RCC 7860 (cell line): ENCODE results near the gene EVC2.
"Not testable (repeated sequence)": the region's sequence is repeated elsewhere in the genome, so short reads cannot be mapped to it uniquely, and the experiment has no call there.

ENCODE experiments used
- DNase-seq: peaks from one replicate; pipeline ENCODE4 v3.0.0-alpha.2; 2015; ENCODE audit warnings: low spot score
- FAIRE-seq: peaks from 2 replicates; lab custom pipeline; 2012; peaks lifted over from hg19 to GRCh38; lab: Jason Lieb, UNC

EVC2 gene

DNA sequence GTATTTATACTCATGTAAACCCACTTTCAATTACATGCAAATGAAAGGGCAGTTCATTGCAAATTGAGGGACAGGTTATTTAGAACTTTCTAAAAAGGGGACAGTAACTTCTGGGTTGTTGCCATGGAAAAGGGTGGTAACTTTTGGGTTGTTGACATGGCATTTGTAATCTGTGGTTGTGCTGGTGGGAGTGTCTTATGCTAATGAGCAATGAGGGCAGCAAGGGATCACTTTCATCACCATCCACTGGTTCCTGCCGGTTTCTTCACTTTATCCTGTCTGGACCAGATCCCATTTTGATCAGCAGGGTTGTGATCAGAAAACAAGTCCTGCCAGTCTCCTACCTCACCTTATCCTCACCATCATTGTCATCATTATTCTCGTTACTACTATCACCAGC, 34.6 kb upstream of the EVC2 start:
- FAIRE-seq (no peak), DNase-seq (no peak)

DNA sequence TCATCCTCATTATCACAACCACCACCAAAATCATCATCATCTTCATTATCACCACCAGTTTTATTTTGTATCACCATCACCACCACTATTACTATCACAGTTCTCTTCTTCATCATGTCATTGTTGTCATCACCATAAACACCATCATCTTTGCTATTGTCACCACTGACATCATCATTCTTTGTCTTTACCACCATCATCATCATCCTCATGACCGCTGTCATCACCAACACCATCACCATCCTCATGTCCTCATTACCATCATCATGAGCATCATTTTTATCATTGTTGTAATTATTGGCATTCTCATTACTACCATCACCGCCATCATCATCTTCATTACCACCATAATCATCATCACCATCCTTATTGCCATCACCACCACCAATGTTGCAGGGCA, 34.0 kb upstream of the EVC2 start:
- no peak for FAIRE-seq

DNA sequence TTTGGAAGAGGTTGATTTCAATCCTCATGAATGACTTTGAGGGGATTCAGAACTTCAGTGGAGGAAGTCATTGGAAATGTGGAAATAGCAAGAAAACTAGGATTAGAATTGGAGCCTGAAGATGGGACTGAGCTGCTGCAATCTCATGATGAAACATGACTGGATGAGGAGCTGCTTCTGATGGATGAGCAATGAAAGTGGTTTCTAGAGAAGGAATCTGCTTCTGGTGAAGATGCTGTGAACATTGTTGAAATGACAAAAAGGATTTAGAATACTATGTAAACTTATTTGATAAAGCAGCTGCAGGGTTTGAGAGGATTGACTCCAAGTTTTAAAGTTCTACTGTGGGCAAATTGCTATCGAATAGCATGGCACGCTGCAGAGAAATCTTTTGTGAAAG, 29.7 kb upstream of the EVC2 start:
- no peak for FAIRE-seq

More for the DNA sequence above, 34.0 kb upstream of the EVC2 start:
- DNase-seq = no peak

DNA sequence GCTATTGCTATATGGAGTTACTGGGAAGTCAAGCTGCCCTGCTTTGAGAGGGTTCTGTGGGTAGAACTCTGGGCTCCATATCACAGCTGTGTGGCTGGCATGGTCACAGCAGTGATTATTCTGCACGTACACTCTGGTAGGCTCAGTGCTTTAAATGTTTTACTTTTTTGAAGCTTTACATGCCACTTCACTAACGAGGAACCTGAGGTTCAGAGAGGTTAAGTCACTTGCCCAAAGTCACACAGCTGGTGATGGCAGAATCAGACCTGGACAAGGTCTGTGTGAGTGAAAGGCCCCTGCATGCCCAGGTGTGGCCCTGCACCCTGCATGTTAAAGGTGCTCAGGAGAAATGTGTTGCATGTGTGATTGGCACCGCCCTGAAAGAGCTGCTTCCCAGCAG, 27.1 kb upstream of the EVC2 start:
- FAIRE-seq (no peak), DNase-seq (no peak)

More for the DNA sequence above, 29.7 kb upstream of the EVC2 start:
- DNase-seq = no peak

DNA sequence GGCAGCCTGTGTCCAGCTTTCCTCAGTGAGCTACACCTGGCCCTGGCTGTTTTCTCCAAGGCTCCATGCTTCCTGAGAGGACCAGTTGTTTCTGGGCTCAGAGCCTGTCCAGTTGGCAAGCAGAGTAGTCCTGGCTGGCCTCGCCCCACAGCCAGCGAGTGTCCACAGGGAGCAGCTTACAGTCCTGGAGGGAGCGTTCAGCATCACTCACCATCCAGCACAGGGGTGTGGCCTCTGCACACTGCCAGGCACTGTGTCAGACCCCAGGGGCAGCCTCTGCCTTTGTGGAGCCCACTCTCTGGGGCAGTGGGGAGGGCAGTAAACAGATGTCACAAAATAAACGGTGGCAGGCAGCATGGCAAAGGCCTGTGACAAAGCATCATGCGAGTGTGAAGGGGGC, 26.5 kb upstream of the EVC2 start:
- FAIRE-seq (no peak), DNase-seq (no peak)

DNA sequence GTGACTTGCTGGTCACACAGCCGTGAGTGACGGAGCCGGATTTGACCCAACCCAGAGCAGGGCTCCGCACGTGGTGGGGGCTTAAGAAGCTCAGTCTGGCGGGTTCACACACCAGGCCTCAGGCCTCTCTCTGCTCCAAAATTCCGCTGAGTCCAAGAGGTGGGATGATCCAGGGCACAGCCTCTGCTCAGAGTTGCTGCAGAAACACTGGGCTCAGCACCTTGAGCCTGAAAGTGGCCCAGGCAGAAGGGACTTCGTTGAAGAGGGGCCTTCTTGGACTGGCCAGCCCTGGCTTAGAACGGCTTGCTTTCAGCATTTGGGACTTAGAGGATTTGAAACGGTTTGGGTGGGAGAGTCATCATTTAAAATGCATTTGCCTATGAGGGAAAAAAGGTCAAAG, 23.8 kb upstream of the EVC2 start:
- DNase-seq (no peak), FAIRE-seq (no peak)

DNA sequence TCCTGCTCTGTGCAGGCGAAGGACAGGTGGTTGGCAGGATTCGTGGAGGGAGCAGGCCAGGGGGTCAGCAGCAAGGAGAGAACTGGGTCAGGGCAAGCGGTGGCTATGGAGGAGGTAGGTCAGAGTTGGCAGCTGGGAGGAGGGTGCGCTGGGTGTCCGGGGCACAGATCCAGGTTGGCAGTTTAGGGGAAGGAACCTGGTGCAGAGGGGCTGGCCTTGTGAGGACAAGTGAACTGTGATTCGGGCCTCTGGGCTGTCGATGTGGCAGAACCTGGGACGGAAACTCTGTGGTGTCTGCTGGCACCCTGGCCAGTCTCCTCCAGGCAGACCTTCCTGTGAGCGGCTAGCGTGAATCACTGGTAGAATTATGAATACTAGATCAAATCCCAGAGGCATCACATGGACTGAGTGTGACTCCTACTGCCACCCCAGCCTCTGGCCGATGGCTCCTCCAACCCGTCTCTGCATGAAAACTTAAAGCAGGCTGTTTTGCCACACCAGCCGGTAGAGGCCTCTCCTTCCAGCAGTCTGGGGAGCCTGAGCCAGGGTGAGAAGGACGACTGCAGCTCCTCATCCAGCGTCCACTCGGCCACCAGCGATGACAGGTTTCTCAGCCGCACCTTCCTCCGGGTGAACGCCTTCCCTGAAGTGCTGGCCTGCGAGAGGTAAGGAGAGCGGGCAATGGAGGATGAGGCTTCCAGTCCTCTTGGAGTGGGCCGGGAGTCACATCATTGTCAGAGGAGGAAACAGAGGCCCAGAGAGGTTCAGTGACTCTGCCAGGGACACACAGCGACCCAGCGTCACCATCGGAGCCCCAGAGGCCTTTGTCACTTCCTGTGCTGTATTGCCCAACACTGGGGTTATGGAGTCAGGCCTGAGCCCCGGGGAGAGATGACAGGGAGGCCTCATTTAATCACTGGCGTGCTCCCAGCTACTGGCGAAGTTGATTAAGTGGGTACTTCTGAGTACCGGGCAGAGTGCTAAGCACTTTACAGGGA, 22.9 kb upstream of the EVC2 start:
- no peak for DNase-seq
- no peak for FAIRE-seq

DNA sequence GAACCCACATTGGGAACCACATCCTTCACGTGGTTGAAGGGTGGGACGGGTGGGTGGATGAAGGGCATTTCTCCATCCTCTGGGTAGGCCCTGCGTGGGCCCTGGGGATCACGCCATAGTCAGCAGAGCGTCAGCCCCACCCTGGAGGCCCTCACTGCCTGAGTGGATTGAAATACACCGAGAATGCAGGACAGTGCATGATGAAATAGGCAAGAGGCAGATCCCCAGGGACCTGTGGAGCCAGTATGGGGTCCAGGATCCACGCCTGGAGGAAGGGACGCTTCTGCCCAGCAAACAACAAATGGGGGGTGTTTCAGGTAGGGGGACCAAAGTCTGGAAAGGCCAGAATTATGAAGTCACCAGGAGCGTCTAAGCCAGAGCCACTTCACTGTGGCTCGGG, 22.1 kb upstream of the EVC2 start:
- FAIRE-seq (no peak), DNase-seq (no peak)

DNA sequence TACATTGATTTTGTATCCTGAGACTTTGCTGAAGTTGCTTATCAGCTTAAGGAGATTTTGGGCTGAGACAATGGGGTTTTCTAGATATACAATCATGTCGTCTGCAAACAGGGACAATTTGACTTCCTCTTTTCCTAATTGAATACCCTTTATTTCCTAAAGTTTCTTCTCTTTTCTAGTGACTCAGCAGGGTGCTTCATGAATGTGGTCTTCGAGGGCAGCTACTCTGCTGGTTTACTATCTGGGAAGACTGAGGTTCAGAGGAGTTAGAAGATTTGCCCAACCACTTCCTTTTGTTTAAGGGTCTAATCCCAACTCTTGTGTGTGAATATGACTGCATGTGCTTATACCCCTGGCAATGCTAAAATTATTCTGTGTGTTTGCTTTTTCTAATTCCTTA, 20.1 kb upstream of the EVC2 start:
- not testable (repeated sequence) for DNase-seq
- FAIRE-seq = peak; percentile 44

DNA sequence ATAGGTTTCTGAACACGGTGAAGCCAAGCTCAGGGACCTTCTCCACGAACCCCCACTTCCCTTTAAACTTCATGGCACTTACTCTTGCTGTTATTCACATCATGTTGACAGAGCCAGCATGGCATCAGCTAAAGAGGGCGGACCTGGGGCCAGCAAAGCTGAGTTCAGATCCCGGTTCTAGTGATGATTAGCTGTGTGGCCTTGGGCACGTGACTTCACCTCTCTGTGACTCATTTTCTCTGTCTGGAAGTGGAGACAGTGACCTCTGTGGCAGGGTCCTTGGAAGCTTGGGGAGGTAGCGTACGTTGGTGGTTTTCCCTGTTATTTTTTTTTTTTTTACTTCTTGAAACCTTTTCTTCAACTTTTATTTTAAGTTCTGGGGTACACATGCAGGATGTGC, 16.0 kb upstream of the EVC2 start:
- peak; percentile 91 for DNase-seq
- peak; percentile 97 for FAIRE-seq

DNA sequence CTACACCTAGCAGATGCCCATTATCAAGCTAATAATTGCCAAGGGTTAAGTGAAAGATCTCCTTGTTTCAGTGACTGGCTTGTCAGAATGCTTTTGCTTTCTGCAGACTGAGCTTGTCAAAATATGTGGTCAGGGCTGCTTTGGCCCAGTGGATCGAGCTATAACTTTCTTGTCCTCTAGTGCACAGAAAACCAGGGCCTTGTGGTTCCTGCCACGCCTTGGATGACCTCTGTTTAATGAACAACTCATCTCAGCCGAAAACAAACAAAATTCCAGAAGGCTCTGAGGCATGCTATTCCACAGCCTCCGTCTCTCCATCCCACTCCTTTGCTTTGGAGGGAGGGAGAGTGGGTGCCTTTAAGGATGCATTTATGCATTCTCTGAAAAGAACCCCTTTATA, 14.0 kb upstream of the EVC2 start:
- DNase-seq = peak; percentile 98
- FAIRE-seq = peak; percentile 99

DNA sequence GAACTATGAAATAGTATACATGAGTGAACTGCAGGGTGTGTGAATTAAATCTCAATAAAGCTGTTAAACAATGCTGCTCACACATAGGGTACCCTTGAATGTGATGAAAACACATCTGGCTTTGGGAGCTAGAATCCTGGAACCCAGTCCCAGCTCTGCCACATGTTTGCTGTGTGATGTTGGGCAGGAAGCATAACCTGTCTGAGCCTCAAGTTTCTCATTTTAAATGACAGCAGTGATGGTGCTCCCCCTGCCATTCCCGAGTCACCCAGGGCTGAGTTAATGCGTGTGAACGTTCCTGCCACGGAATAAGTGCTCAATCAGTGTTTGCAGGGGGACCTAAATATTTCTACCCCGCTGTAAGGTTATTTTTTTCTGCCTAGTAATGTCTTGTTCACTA, 13.6 kb upstream of the EVC2 start:
- DNase-seq (no peak), FAIRE-seq (no peak)

DNA sequence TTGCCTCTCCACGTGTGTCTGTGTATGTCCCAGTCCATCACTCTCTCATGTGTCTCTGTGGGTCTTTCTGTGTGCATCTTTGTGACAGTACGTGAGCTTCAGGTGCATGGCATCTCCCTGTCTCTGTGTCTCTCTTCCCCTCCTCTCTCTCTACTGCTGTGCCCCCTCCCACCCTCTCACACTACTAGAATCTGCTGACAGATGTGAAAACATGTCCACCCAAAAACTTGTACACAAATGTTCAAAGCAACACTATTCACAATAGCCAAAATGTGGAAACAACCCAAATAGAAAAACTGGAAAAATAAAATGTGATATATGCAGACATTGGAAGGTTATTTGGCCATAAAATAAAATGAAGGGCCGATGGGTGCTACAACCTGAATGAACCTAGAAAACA, 12.6 kb upstream of the EVC2 start:
- no peak for DNase-seq

DNA sequence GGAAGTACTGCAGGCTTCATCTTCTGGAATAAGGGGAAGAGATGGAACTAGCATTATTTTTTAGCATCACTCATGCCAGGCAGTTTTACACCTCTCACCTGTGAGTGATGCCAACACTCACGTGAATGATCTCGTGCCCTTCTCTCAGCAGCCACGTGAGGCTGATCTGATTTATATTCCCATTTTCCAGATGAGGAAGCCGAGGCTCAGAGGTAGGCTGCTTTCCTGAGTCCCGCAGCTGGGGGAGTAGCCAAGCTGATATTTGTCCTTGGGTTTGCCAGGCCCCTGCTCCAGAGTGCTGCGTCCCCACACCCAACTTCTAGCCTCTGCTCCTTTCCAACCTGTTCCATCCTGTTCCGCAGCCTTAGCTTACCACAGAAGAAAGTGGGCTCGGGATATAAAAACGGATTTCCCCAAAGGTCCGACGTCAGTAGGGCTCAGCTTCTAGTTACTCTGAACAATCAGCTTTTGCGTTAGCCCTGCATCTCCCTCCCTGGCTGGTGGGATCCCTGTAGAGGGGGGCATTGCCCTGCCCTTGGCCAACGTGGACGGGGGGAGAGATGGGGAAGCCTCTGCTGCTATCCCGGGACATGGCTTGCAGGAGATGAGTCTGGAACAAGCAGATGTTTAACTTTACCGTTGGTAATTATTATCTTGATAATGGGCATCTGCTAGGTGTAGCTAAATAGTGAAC, 11.9 kb upstream of the EVC2 start:
- FAIRE-seq (no peak), DNase-seq (no peak)

More for the DNA sequence above, 12.6 kb upstream of the EVC2 start:
- no peak for FAIRE-seq

DNA sequence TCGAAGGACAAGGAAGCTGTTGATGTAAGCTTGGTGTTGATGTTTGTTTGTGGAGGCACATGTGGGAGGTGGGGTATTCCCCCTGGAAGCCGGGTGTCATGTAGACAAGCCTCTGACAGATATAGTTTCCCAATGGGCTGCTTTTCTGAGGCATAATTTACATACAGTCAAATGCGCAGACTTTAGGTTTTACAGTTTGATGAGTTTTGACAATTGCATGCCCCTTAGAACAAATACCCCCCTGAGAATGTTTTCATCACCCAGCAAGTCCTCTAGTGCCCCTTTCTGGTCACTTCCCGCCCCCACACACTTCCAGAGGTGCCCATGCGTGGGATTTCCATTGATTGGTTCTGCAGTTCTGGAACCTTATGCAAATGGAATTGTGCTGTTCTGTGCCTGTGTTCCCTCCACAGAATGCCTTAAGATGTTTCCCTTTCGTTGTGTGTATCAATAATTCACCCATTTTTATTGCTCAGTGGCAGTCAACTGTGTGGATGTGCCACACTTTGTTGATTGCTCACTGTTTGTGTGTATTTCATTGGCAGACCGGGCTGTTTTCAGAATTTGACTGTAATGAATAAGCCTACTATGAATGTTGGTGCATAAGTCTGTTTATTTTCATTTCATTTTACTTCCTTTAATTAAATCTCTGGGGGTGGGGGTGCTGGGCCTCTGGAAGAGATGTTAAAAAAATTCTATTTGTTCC, 11.1 kb upstream of the EVC2 start:
- DNase-seq (no peak), FAIRE-seq (no peak)

DNA sequence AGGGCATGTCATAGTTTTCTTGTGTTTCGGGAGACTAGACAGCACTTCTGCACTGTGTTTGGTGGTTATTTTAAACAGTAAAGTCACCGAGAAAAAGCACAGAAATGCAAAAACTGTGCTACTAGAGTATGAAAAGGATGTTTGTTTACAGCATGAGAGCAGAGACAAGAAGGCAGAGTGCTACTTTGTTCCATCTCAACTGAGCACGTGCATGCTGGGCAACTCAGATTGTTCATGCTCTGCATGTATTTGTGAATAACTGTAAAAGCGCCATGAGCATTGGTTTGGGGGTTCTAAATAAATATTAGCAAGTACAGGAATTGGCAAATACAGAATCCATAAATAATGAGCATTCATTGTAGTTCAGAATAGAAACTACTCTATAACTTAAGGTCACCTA, 10.1 kb upstream of the EVC2 start:
- DNase-seq (no peak), FAIRE-seq (no peak)

DNA sequence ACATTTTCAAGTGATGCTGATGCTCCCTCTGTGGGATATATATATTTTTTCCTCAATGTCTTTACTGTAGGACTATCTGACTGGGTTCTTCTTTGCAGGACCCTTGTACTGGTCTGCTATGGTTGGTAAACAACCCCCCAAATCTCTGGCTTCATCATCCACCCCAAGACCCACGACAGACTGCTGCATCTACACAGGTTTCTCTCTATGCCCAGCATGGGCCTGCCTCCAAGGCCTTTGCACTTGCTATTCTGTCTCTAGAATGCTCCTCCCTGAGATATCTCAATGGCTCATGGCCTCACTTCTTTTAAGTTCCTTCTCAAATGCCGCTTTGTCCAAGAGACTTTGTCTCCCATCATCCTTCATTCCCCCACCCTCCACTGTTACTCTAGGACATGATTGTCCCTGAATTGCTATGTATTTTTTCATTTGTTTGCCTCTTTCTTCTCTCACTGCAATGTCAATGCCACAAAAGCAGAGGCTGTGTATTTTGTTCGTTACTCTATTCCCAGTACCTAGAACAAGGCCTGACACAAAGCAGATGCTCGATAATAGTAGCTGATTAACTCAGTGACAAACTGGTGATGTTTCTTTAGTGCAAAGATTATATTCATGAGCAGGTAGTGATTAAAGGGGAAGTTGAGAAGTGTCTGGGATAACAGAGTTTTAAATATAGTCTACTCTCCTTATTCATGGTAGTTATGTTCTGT, 9.2 kb upstream of the EVC2 start:
- DNase-seq (no peak), FAIRE-seq (no peak)

DNA sequence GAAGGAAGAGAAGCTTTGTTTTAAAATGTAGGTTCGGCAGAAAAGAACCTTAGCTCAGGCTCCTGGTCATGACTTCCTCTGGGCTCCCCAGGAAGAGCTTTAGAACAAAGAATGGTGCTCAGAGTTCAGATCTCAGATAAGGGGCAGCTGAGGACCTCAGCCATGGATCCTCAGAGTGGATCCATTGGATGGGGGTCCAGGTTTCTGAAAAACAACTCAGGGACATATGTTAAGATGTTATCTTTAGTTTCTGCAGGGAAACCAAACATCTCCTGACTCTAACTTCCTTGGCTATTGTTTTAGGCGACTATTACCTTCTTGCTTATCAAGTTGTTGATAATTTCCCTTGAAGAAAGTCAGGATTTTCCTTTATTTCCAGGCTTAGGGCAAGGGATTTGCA, 8.0 kb upstream of the EVC2 start:
- no peak for DNase-seq
- no peak for FAIRE-seq

DNA sequence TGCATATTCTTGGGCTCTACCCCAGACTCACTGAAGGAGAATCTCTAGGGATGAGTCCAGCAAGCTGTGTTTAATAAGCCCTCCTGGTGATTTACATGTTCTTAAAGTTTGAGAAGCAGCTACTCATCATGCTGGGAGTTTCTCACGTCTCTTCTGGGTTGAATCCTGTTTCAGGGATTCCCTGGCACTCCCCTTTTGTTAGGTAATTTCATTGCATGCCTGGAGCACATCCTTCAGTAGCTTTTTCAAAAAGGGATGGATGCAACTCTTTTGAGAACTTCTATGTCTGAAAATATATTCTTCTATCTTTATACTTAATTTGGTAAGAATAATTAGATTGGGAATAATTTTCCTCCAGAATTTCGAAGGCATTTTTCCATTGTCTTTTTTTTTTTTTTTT, 7.0 kb upstream of the EVC2 start:
- FAIRE-seq (no peak), DNase-seq (no peak)

DNA sequence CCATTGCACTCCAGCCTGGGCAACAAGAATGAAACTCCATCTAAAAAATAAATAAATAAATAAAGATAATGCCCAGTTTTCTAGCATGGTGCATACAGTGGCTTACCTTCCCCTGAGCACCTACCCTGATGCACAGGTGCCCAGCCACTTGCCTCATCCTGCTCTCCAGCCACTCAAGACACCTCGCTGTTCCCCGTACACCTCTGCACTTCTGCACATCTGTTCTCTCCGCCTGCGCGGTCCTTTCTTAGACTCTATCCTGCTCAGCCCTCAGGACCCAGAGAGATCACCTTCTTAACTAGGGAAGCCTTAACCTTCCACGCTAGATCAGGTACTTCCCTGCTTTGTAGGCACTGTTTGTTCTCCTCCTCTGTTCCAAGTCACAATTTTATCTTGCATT, 5.5 kb upstream of the EVC2 start:
- no peak for DNase-seq
- no peak for FAIRE-seq

DNA sequence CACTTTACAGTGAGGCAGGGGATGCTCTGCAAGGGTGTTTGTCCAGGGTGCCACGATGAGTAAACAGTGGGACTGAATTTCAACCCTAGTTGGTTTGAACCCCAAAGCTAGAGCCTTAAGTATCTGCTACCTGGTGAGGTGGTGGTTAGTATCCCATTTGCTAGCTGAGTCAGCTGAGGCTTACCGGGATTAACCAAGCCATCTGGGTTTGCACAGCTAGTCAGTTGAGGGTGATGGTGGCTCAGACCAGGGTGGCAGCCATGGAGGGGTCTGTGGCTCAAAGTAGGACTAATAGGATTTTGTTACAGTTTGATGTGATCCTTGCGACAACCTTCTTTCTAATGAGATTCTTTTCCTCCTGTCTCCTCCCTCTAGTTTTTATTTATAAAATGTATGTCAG, 4.6 kb upstream of the EVC2 start:
- FAIRE-seq = no peak
- peak; percentile 21 for DNase-seq
